ENCODE measurements around the gene RNASET2. TPM values are rescaled to one million over a fixed set of nuclear protein-coding genes. Genes with fewer than 3 reads are reported as not detected.

The RNASET2 gene
- total RNA-seq, 4 donors from 2014 or later = 57.9 to 115 (median 103) TPM

- Histone ChIP-seq H3K27ac (no peak overlapping the region), H3K9me3 (no peaks in the 10 kb centered on the region), H3K27me3 (no peaks in the 10 kb centered on the region), H3K36me3 (peaks cover 0 to 65% (median 14%) of the 10 kb centered on the region in 3 donors), H3K4me1 (no peaks in the 10 kb centered on the region), H3K4me3 (no peak overlapping the region)
- TF ChIP-seq EP300 (IDR thresholded peaks at IDR 0.05) (no peak), CTCF (IDR thresholded peaks at IDR 0.05) (no peak), POLR2A (IDR thresholded peaks at IDR 0.05) (no peak)
- WGBS, 2 donors = 60 to 65% methylated on average over 8 of the region's 8 CpGs
- no peak for DNase-seq (ENCODE audit: low spot score in 2 of 2)
Observed at GRCh38 chr6:166936079-166936787, 20.1 kb downstream of the RNASET2 start.

GRCh38 chr6:166935353-166935752, 21.0 kb downstream of the RNASET2 start:
- Histone ChIP-seq H3K4me3 (no peak overlapping the region), H3K9me3 (no peaks in the 10 kb centered on the region), H3K27me3 (no peaks in the 10 kb centered on the region), H3K36me3 (peaks cover 0 to 62% (median 14%) of the 10 kb centered on the region in 3 donors), H3K27ac (no peak overlapping the region), H3K4me1 (no peaks in the 10 kb centered on the region)
- no peak for DNase-seq (ENCODE audit: low spot score in 2 of 2)
- TF ChIP-seq CTCF (IDR thresholded peaks at IDR 0.05) (no peak), POLR2A (IDR thresholded peaks at IDR 0.05) (no peak), EP300 (IDR thresholded peaks at IDR 0.05) (no peak)
- 92 to 94% methylated on average over 7 of the region's 7 CpGs for WGBS, 2 donors

- Histone ChIP-seq H3K27me3 (no peaks in the 10 kb centered on the region), H3K4me3 (no peak overlapping the region), H3K36me3 (peaks cover 0 to 69% (median 14%) of the 10 kb centered on the region in 3 donors), H3K9me3 (no peaks in the 10 kb centered on the region), H3K27ac (no peak overlapping the region), H3K4me1 (no peaks in the 10 kb centered on the region)
- TF ChIP-seq CTCF (IDR thresholded peaks at IDR 0.05) (no peak), POLR2A (IDR thresholded peaks at IDR 0.05) (no peak)
- DNase-seq (ENCODE audit: low spot score in 2 of 2) = no peak
- WGBS, 2 donors = 88 to 94% methylated on average over 8 of the region's 8 CpGs
Observed at GRCh38 chr6:166934174-166934573, 22.2 kb downstream of the RNASET2 start.

- H3K4me1 ChIP-seq = no peaks in the 10 kb centered on the region
- no peaks in the 10 kb centered on the region for H3K27me3 ChIP-seq
- WGBS, 2 donors = 93 to 96% methylated on average over 6 of the region's 6 CpGs
- peaks cover 0 to 69% (median 8%) of the 10 kb centered on the region in 3 donors for H3K36me3 ChIP-seq
- no peak overlapping the region for H3K4me3 ChIP-seq
- TF ChIP-seq POLR2A (IDR thresholded peaks at IDR 0.05) (no peak), EP300 (IDR thresholded peaks at IDR 0.05) (no peak), CTCF (IDR thresholded peaks at IDR 0.05) (no peak)
- H3K9me3 ChIP-seq = no peaks in the 10 kb centered on the region
- no peak for DNase-seq (ENCODE audit: low spot score in 2 of 2)
- H3K27ac ChIP-seq = no peak overlapping the region
Observed at GRCh38 chr6:166933396-166933795, 23.0 kb downstream of the RNASET2 start.

- Histone ChIP-seq H3K4me1 (no peaks in the 10 kb centered on the region), H3K9me3 (no peaks in the 10 kb centered on the region), H3K27ac (no peak overlapping the region), H3K36me3 (peaks cover 0 to 69% (median 8%) of the 10 kb centered on the region in 3 donors), H3K27me3 (no peaks in the 10 kb centered on the region), H3K4me3 (no peak overlapping the region)
- 92 to 93% methylated on average over 10 of the region's 10 CpGs for WGBS, 2 donors
- no peak for DNase-seq (ENCODE audit: low spot score in 2 of 2)
- no peak for TF ChIP-seq EP300 (IDR thresholded peaks at IDR 0.05)
- TF ChIP-seq POLR2A (IDR thresholded peaks at IDR 0.05) = no peak
- no peak for TF ChIP-seq CTCF (IDR thresholded peaks at IDR 0.05)
Observed at GRCh38 chr6:166932616-166933015, 23.7 kb downstream of the RNASET2 start.
